NB4 (cell line): ENCODE results near the gene FAM184A.

ENCODE experiments used
- CTCF ChIP-seq: IDR thresholded peaks from one replicate; pipeline ENCODE4 v1.5.1; 2012; ENCODE audit warnings: low read depth, low read length
- MAX ChIP-seq: IDR thresholded peaks from 2 replicates; pipeline ENCODE4 v1.6.1; 2011; ENCODE audit warnings: low read depth, low read length
- POLR2A ChIP-seq: IDR thresholded peaks from 2 replicates; pipeline ENCODE4 v1.6.1; 2011; ENCODE audit warnings: mild to moderate bottlenecking; ENCODE audit not compliant: insufficient read length; ENCODE audit errors: extremely low read depth

DNA sequence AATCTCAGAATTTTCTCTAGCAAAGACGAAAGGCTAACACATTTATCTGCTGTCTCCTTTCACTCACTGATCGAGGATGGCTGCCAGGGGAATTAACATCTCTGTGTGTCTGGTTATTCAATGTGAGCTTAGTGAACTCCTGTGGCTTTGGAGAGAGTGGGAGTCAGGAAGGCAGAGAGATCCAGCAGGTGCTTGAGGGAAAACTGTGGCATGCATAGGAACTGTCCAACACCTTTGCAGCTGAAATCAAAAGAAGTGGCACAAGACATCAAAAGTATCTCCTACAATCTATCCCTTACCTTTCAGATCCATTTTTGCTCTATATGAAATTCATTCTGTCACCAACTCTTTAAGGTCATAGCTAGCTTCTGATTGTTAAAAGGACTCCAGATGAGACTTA, 11.8 kb upstream of the FAM184A start:
- no peak for TF ChIP-seq MAX
- TF ChIP-seq CTCF, result no peak
- no peak for TF ChIP-seq POLR2A
